ENCODE results near the gene GARS1. TPM values are rescaled to one million over a fixed set of nuclear protein-coding genes. Genes with fewer than 3 reads are reported as not detected.

The GARS1 gene
- total RNA-seq, 2 experiments from 2014 or later, result 178 to 375 TPM

GRCh38 chr7:30562909-30563308, 31.8 kb upstream of the GARS1 start:
- no peak overlapping the region for H3K4me3 ChIP-seq (ENCODE audit: low read depth, low read length, poor library complexity, severe bottlenecking)
- no peak overlapping the region for H2AFZ ChIP-seq (ENCODE audit: low read length)
- H3K27ac ChIP-seq (ENCODE audit: low read depth, low read length, poor library complexity, severe bottlenecking), result no peak overlapping the region
- ChIA-PET CTCF (ENCODE audit: unreplicated experiment) (interaction anchor here (1.1 to 2.0 kb wide), 3 partner anchors 34 to 285 kb away, joined by 3 to 7 read pairs (median 3); no protein-coding TSS in a partner anchor), POLR2A (interaction anchor here (1.7 kb wide), 1 partner anchor 284 kb away, joined by 7 read pairs; no protein-coding TSS in a partner anchor)
- no peaks in the 10 kb centered on the region for H4K20me1 ChIP-seq (ENCODE audit: insufficient read depth, low read length)
- TF ChIP-seq, protein P1, sequence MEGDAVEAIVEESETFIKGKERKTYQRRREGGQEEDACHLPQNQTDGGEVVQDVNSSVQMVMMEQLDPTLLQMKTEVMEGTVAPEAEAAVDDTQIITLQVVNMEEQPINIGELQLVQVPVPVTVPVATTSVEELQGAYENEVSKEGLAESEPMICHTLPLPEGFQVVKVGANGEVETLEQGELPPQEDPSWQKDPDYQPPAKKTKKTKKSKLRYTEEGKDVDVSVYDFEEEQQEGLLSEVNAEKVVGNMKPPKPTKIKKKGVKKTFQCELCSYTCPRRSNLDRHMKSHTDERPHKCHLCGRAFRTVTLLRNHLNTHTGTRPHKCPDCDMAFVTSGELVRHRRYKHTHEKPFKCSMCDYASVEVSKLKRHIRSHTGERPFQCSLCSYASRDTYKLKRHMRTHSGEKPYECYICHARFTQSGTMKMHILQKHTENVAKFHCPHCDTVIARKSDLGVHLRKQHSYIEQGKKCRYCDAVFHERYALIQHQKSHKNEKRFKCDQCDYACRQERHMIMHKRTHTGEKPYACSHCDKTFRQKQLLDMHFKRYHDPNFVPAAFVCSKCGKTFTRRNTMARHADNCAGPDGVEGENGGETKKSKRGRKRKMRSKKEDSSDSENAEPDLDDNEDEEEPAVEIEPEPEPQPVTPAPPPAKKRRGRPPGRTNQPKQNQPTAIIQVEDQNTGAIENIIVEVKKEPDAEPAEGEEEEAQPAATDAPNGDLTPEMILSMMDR (conservative IDR thresholded peaks at IDR 0.05; ENCODE audit: low read length), result no peak
- TF ChIP-seq EZH2phosphoT487 (IDR thresholded peaks at IDR 0.05; ENCODE audit: borderline replicate concordance, low read depth, low read length), result no peak
- no peaks in the 10 kb centered on the region for H3K9me3 ChIP-seq (ENCODE audit: low read length)
- no peak for DNase-seq (ENCODE audit: low spot score)
- no peak overlapping the region for H3K4me2 ChIP-seq (ENCODE audit: low read length)
- no peaks in the 10 kb centered on the region for H3K36me3 ChIP-seq (ENCODE audit: insufficient read depth, low read length)
- no peaks in the 10 kb centered on the region for H3K9me2 ChIP-seq (ENCODE audit: insufficient read depth, low read length)
- no TSS peak for BruUV-seq (replicated peaks)
- no peaks in the 10 kb centered on the region for H3K79me2 ChIP-seq (ENCODE audit: insufficient read depth, low read depth, low read length)
- intact Hi-C loops (cut with micrococcal nuclease; ENCODE audit: unreplicated experiment), result loop anchor here (5.0 to 10.0 kb wide), 3 partner anchors 116 to 686 kb away; no protein-coding TSS in a partner anchor
- no peaks in the 10 kb centered on the region for H3K4me1 ChIP-seq (ENCODE audit: insufficient read depth, low read length, poor library complexity, severe bottlenecking)

DNA sequence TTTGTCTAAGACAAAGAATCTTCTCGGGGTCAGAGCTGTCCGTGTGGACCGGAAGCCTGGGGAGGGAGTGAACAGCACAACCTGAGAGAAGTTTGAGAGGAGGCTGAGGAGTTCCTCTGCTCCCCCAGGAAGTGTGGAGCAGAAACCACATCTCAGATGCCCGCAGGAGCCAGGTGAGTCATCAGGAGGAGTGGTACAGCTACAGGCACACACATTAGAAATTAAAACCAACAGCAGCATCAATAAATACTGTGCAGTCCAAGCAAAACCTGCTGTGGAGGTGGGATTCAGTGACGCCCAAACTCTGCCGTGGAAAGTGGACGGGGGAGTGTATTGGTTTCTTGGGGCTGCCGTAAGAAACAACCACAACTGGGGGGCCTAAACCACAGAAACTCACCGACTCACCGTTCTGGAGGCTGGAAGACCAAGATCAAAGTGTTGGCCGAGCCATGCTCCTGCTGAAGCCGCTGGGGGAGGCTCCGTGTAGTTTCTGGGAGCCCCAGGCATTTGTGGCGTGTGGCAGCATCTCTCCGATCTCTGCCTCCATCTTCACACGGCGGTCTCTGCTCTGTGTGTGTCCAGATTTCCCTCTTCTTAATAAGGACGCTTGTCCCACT, 31.2 kb upstream of the GARS1 start:
- H3K9me3 ChIP-seq (ENCODE audit: low read length), result no peaks in the 10 kb centered on the region
- BruUV-seq (replicated peaks), result no TSS peak
- ChIA-PET POLR2A (interaction anchor here (1.7 kb wide), 1 partner anchor 284 kb away, joined by 7 read pairs; no protein-coding TSS in a partner anchor), CTCF (ENCODE audit: unreplicated experiment) (interaction anchor here (0.5 to 2.0 kb wide), 6 partner anchors 14 to 288 kb away, joined by 3 to 8 read pairs (median 4); no protein-coding TSS in a partner anchor)
- no peak for DNase-seq (ENCODE audit: low spot score)
- no peaks in the 10 kb centered on the region for H3K36me3 ChIP-seq (ENCODE audit: insufficient read depth, low read length)
- H3K4me2 ChIP-seq (ENCODE audit: low read length), result no peak overlapping the region
- H2AFZ ChIP-seq (ENCODE audit: low read length), result no peak overlapping the region
- H3K27ac ChIP-seq (ENCODE audit: low read depth, low read length, poor library complexity, severe bottlenecking), result no peak overlapping the region
- TF ChIP-seq, protein P1 (conservative IDR thresholded peaks at IDR 0.05; ENCODE audit: low read length), result no peak
- no peak for TF ChIP-seq EZH2phosphoT487 (IDR thresholded peaks at IDR 0.05; ENCODE audit: borderline replicate concordance, low read depth, low read length)
- no peaks in the 10 kb centered on the region for H3K79me2 ChIP-seq (ENCODE audit: insufficient read depth, low read depth, low read length)
- no peak overlapping the region for H3K4me3 ChIP-seq (ENCODE audit: low read depth, low read length, poor library complexity, severe bottlenecking)
- H3K4me1 ChIP-seq (ENCODE audit: insufficient read depth, low read length, poor library complexity, severe bottlenecking), result no peaks in the 10 kb centered on the region
- no peaks in the 10 kb centered on the region for H4K20me1 ChIP-seq (ENCODE audit: insufficient read depth, low read length)
- intact Hi-C loops (cut with micrococcal nuclease; ENCODE audit: unreplicated experiment), result loop anchor here (5.0 to 10.0 kb wide), 3 partner anchors 116 to 686 kb away; no protein-coding TSS in a partner anchor
- no peaks in the 10 kb centered on the region for H3K9me2 ChIP-seq (ENCODE audit: insufficient read depth, low read length)
